ENCODE data around the gene RAB22A.
"Not testable (repeated sequence)": the region's sequence is repeated elsewhere in the genome, so short reads cannot be mapped to it uniquely, and the experiment has no call there.

RAB22A gene

DNA sequence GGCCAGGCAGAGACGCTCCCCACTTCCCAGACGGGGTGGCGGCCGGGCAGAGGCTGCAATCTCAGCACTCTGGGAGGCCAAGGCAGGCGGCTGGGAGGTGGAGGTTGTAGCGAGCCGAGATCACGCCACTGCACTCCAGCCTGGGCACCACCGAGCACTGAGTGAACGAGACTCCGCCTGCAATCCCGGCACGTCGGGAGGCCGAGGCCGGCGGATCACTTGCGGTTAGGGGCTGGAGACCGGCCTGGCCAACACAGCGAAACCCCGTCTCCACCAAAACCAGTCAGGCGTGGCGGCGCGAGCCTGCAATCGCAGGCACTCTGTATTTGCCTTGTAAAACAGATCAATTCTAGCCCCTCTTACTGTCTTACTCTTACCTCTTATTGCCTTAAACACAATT, 105.3 kb downstream of the RAB22A start:
- DNase-seq (ENCODE audit: low spot score) = not testable (repeated sequence)

DNA sequence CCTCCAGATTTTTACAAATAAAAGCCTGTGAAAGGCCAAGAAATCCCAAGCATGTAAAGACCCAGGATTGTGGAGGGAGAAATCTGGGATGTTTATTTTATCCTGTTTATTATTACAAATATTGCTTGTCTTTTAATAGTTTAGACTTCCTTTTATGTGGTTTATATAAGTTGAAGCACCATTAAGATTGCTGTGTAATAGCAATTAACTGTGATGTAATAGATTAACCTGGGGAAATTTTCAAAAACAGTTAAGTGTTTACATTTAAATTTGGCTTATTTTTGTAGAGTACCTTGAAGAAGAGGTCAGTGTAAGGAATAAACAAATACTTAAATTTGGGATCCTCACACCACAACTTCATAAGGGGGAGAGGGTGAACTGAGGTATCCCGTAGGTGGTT, 106.5 kb downstream of the RAB22A start:
- DNase-seq (ENCODE audit: low spot score) = no peak

DNA sequence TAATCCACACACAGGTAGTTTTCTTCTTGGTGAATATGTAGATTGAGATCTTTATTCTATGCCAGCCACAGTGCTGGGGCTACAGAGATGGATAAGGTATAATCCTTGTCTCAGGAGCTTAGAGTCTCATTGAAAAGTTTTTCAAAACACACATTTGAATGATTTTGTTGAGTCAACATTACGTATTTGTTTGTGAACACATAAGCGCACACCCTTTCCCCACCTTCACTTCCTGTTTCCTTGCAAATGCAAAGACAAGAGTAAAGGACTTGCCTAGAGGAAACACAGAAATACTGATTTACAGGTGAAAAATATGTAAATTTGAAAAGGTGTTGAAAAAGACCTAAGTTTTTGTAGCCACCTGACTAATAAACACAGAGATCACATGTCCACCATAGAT, 107.3 kb downstream of the RAB22A start:
- no peak for DNase-seq (ENCODE audit: low spot score)
